ENCODE measurements around the gene LYRM4. TPM values are rescaled to one million over a fixed set of nuclear protein-coding genes. Genes with fewer than 3 reads are reported as not detected.

Gene LYRM4
- total RNA-seq, 1 experiment from 2014 or later: 16.5 TPM

DNA sequence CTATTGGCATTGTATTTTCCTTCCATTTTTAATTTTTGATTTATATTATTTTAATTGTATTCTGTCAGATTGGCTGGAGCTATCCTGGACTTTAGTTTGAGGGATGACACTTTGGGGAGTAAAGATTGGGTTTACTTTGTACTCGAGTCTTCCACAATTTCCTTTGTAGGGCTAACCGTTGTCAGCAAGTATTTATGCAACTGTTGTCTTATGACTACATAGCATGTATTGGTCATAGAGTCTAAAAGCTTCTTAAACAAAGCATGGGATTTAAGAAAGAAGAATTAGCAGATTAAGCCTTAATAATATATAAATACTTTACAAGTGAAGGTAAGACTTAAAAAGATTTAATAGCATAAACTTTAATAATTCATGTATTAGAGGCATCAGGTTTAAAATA, 20.2 kb upstream of the LYRM4 start:
- Mint-ChIP-seq H3K4me3 (ENCODE audit: low read depth, unreplicated experiment) (no peak overlapping the region), H3K9me3 (ENCODE audit: low read depth, unreplicated experiment) (no peaks in the 10 kb centered on the region), H3K27me3 (ENCODE audit: unreplicated experiment) (no peaks in the 10 kb centered on the region), H3K36me3 (ENCODE audit: insufficient read depth, unreplicated experiment) (no peaks in the 10 kb centered on the region), H3K27ac (ENCODE audit: unreplicated experiment) (no peak overlapping the region), H3K4me1 (ENCODE audit: low read depth, unreplicated experiment) (no peaks in the 10 kb centered on the region)
- CTCF ChIA-PET: interaction anchor here (0.5 kb wide), 1 partner anchor 93 kb away, joined by 3 read pairs; no protein-coding TSS in a partner anchor
- TF ChIP-seq, protein P1, sequence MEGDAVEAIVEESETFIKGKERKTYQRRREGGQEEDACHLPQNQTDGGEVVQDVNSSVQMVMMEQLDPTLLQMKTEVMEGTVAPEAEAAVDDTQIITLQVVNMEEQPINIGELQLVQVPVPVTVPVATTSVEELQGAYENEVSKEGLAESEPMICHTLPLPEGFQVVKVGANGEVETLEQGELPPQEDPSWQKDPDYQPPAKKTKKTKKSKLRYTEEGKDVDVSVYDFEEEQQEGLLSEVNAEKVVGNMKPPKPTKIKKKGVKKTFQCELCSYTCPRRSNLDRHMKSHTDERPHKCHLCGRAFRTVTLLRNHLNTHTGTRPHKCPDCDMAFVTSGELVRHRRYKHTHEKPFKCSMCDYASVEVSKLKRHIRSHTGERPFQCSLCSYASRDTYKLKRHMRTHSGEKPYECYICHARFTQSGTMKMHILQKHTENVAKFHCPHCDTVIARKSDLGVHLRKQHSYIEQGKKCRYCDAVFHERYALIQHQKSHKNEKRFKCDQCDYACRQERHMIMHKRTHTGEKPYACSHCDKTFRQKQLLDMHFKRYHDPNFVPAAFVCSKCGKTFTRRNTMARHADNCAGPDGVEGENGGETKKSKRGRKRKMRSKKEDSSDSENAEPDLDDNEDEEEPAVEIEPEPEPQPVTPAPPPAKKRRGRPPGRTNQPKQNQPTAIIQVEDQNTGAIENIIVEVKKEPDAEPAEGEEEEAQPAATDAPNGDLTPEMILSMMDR (IDR thresholded peaks at IDR 0.05; ENCODE audit: unreplicated experiment): no peak
- no peak for DNase-seq
- intact Hi-C loops (cut with micrococcal nuclease; ENCODE audit: unreplicated experiment): no loop called here
- no TSS peak for BruUV-seq (replicated peaks)

DNA sequence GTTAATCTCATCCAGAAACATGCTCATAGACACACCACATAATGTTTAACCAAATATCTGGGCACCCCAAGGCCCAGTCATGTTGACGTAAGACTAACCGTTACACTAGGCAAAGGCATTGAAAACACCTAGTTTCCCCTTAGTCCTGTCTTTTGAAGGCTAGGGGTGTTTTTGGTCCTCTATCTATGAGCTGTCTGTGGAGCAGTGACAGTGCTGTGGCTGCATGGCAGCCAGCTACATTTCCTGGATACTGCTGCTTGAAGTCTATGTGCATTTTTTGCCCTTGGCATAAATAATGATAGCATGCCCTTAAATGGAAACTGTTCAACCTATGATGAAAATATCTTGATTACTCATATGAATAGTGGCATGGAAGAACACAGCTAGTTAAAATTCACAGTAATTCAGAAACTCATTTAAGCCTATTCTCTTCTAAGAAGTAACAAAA, 19.2 kb upstream of the LYRM4 start:
- CTCF ChIA-PET: no interaction called here
- Mint-ChIP-seq H3K4me1 (ENCODE audit: low read depth, unreplicated experiment) (no peaks in the 10 kb centered on the region), H3K27ac (ENCODE audit: unreplicated experiment) (no peak overlapping the region), H3K27me3 (ENCODE audit: unreplicated experiment) (no peaks in the 10 kb centered on the region), H3K4me3 (ENCODE audit: low read depth, unreplicated experiment) (no peak overlapping the region), H3K36me3 (ENCODE audit: insufficient read depth, unreplicated experiment) (no peaks in the 10 kb centered on the region), H3K9me3 (ENCODE audit: low read depth, unreplicated experiment) (no peaks in the 10 kb centered on the region)
- BruUV-seq (replicated peaks): no TSS peak
- no peak for DNase-seq
- TF ChIP-seq, protein P1 (IDR thresholded peaks at IDR 0.05; ENCODE audit: unreplicated experiment): no peak
- intact Hi-C loops (cut with micrococcal nuclease; ENCODE audit: unreplicated experiment): no loop called here

DNA sequence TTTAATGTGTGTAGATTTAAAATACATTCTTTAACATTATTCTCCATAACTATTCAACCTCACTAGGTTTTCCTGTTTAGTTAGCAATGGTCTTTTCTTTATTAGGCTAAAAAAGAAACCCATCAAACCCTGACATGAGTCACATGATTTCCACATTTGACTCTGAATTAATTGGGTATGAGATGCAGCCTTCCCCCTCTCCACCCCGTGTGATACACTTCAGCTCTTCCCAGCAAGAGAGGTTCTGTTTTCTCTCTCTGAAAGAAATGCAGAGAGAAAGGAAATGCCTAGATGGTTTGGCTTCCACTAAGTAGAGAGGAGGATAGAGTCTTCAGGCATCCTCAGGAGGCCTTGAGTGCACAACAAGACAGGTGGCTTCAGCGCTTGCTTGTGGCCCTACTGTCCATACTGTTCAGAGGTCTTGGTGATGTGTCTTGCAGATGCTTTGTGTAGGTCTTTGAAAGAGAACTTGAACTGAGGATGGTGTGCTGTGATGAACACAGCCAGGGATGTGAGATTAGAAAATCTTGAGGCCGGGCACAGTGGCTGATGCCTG, 17.9 kb upstream of the LYRM4 start:
- Mint-ChIP-seq H3K4me3 (ENCODE audit: low read depth, unreplicated experiment) (no peak overlapping the region), H3K27ac (ENCODE audit: unreplicated experiment) (no peak overlapping the region), H3K27me3 (ENCODE audit: unreplicated experiment) (no peaks in the 10 kb centered on the region), H3K36me3 (ENCODE audit: insufficient read depth, unreplicated experiment) (no peaks in the 10 kb centered on the region), H3K4me1 (ENCODE audit: low read depth, unreplicated experiment) (no peaks in the 10 kb centered on the region), H3K9me3 (ENCODE audit: low read depth, unreplicated experiment) (no peaks in the 10 kb centered on the region)
- TF ChIP-seq, protein P1 (IDR thresholded peaks at IDR 0.05; ENCODE audit: unreplicated experiment): no peak
- DNase-seq: no peak
- BruUV-seq (replicated peaks): no TSS peak
- intact Hi-C loops (cut with micrococcal nuclease; ENCODE audit: unreplicated experiment): no loop called here
- CTCF ChIA-PET: no interaction called here

GRCh38 chr6:5278047-5278446, 17.3 kb upstream of the LYRM4 start:
- no TSS peak for BruUV-seq (replicated peaks)
- no peaks in the 10 kb centered on the region for H3K27me3 Mint-ChIP-seq (ENCODE audit: unreplicated experiment)
- intact Hi-C loops (cut with micrococcal nuclease; ENCODE audit: unreplicated experiment): no loop called here

More at GRCh38 chr6:5278047-5278446, 17.3 kb upstream of the LYRM4 start:
- TF ChIP-seq, protein P1 (IDR thresholded peaks at IDR 0.05; ENCODE audit: unreplicated experiment): no peak
- Mint-ChIP-seq H3K36me3 (ENCODE audit: insufficient read depth, unreplicated experiment) (no peaks in the 10 kb centered on the region), H3K27ac (ENCODE audit: unreplicated experiment) (no peak overlapping the region), H3K9me3 (ENCODE audit: low read depth, unreplicated experiment) (no peaks in the 10 kb centered on the region), H3K4me1 (ENCODE audit: low read depth, unreplicated experiment) (no peaks in the 10 kb centered on the region), H3K4me3 (ENCODE audit: low read depth, unreplicated experiment) (no peak overlapping the region)
- DNase-seq: no peak
- CTCF ChIA-PET: no interaction called here

Data from Calu3 (cell line).